Upper lobe of left lung (tissue), 6 donors: ENCODE measurements around the gene NPW. TPM values are rescaled to one million over a fixed set of nuclear protein-coding genes. Genes with fewer than 3 reads are reported as not detected.

Source experiments
- ATAC-seq, 2 donors: fragments of 200-7000 bp; cut with Tn5 transposase; one replicate each; pipeline ENCODE4 v1.9.1; 2022; ENCODE audit warnings: mild to moderate bottlenecking in 2 of 2, moderate library complexity in 2 of 2; ENCODE audit not compliant: low FRiP score in 2 of 2
- DNase-seq, 2 donors: peaks; one replicate each; pipeline ENCODE4 v3.0.0-alpha.2; 2019 to 2020
- H3K27ac ChIP-seq, 4 donors: fragments of 200-600 bp; sonication (generic); one replicate each; pipeline ENCODE4 v1.5.1; 2016 to 2019
- H3K27me3 ChIP-seq, 4 donors: fragments of 200-600 bp; sonication (generic); one replicate each; pipeline ENCODE4 v1.5.1; 2017 to 2019
- H3K36me3 ChIP-seq, 4 donors: fragments of 200-600 bp; sonication (generic); one replicate each; pipeline ENCODE4 v1.5.1; 2016 to 2019
- H3K4me1 ChIP-seq, 4 donors: fragments of 200-600 bp; sonication (generic); one replicate each; pipeline ENCODE4 v1.5.1; 2018 to 2019
- H3K4me3 ChIP-seq, 4 donors: fragments of 200-600 bp; sonication (generic); one replicate each; pipeline ENCODE4 v1.5.1; 2017 to 2019; ENCODE audit warnings: mild to moderate bottlenecking in 2 of 4, moderate library complexity in 1 of 4
- H3K9me3 ChIP-seq, 4 donors: fragments of 200-600 bp; sonication (generic); one replicate each; pipeline ENCODE4 v1.5.1; 2018 to 2019
- EP300 ChIP-seq, 4 donors: sonication (generic); formaldehyde crosslinking; IDR thresholded peaks; one replicate each; pipeline ENCODE4 v1.5.1; 2017; ENCODE audit warnings: antibody characterized with exemption in 4 of 4, control low read depth in 2 of 4
- POLR2A ChIP-seq, 4 donors: fragments of 450-650 bp; IDR thresholded peaks; one replicate each; pipeline ENCODE4 v1.5.1; 2016 to 2017; ENCODE audit warnings: antibody characterized with exemption in 4 of 4, mild to moderate bottlenecking in 2 of 4
- POLR2AphosphoS5 ChIP-seq, 2 donors: sonication (generic); formaldehyde crosslinking; IDR thresholded peaks; one replicate each; pipeline ENCODE4 v1.5.1; 2017; ENCODE audit warnings: antibody characterized with exemption in 2 of 2
- WGBS, 2 donors: methylation state at CpG; one replicate each; pipeline ENCODE4 v1.1.5; 2017 to 2018; 5-methylcytosine and 5-hydroxymethylcytosine counted together
- total RNA-seq, 6 donors: library from RNA; depleted of rRNA in 4 of 6; stranded (reverse); fragments of >200 nt in 4 of 6; gene quantifications; one replicate each; pipeline versions ENCODE4 v1.1.0 to v1.2.1, GENCODE V29; 2016 to 2021
- TF ChIP-seq, protein P1 (sequence below), 6 experiments: fragments of 450-650 bp in 4 of 6; fragments of 200-600 bp in 2 of 6; sonication (generic) in 2 of 6; IDR thresholded peaks; one replicate each; pipeline ENCODE4 v1.5.1; 2016 to 2019; ENCODE audit warnings: antibody characterized with exemption in 6 of 6
- donor health status: DM: no; HTN: no; CAD: no; lungs with moderate emphysema.
- donor health status: DM: no; HTN: yes; CAD: no; lungs with severe emphysema.

NPW gene
- total RNA-seq, 6 donors from 2014 or later, result 0.67 to 0.80 TPM; not detected in 4

DNA sequence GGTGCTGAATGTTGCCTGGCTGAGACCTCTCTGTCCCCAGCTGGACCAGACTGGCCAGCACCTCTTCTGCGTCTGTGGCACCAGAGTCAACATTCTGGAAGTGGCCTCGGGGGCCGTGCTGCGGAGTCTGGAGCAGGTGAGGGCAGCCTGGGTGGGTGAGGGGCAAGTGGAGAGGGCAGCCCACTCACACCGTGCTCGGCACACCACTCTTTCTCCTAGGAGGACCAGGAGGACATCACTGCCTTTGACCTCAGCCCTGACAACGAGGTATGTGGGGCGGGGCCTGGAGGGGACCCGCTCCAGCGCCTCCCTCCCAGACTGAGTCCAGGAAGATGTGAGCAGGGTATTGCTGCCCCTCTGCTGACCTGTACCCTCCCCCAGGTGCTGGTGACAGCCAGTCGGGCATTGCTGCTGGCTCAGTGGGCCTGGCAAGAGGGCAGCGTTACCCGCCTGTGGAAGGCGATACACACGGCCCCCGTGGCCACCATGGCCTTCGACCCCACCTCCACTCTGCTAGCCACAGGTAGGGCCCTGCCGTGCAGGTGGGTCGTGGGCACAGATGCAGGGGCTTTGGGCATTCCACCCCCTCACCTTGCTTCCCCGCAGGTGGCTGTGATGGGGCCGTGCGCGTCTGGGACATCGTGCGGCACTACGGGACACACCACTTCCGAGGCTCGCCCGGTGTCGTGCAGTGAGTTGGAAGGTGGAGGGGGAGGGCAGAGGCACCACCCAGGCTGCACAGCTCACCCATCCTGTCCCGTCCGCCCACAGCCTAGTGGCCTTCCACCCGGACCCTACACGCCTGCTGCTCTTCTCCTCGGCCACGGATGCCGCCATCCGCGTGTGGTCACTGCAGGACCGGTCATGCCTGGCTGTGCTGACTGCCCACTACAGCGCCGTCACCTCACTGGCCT, 45.2 kb upstream of the NPW start:
- DNase-seq (peak in 1 of 2 donors; percentile 79), ATAC-seq (no peak)
- Histone ChIP-seq H3K4me1 (peaks cover 18 to 46% (median 25%) of the 10 kb centered on the region in 4 donors), H3K4me3 (no peak overlapping the region), H3K36me3 (peaks cover 14 to 52% (median 47%) of the 10 kb centered on the region in 4 donors), H3K27me3 (peaks cover 0 to 5% (median 2%) of the 10 kb centered on the region in 4 donors), H3K27ac (no peak overlapping the region), H3K9me3 (no peaks in the 10 kb centered on the region)
- no peak for TF ChIP-seq POLR2A (IDR thresholded peaks at IDR 0.05)
- 96 to 97% methylated on average over 21 to 41 of the region's 42 CpGs for WGBS, 2 donors

DNA sequence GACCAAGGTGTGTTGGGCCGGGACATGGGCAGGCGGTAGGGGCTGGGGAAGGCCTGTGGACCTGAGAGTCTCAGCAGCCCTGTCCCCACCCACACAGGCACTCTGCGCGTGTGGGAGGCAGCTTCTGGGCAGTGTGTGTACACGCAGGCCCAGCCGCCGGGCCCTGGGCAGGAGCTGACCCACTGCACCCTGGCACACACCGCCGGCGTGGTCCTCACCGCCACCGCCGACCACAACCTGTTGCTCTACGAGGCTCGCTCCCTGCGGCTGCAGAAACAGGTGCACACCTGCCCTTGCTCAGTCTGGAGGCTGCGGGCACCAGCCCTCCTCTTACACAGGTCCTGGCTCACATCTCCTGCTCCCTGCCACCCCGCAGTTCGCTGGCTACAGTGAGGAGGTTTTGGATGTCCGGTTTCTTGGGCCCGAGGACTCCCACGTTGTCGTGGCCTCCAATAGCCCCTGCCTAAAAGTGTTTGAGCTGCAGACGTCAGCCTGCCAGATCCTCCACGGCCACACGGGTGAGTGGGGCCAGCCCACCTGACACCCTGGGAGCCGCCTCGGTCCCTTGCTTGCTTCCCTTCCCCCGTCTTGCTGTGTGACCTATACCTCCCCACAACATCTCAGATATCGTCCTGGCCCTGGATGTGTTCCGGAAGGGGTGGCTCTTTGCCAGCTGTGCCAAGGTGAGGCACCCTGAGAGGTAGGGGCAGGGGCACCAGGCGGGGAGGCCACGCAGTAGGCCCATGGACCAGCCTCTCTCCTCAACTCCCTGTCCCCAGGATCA, 44.0 kb upstream of the NPW start:
- Histone ChIP-seq H3K4me3 (no peak overlapping the region), H3K9me3 (no peaks in the 10 kb centered on the region), H3K27me3 (peaks cover 0 to 17% (median 10%) of the 10 kb centered on the region in 4 donors), H3K27ac (no peak overlapping the region), H3K4me1 (peaks cover 18 to 56% (median 30%) of the 10 kb centered on the region in 4 donors), H3K36me3 (peaks cover 14 to 52% (median 47%) of the 10 kb centered on the region in 4 donors)
- 87 to 96% methylated on average over 20 to 31 of the region's 33 CpGs for WGBS, 2 donors
- no peak for ATAC-seq
- TF ChIP-seq EP300 (IDR thresholded peaks at IDR 0.05), result no peak
- no peak for TF ChIP-seq POLR2A (IDR thresholded peaks at IDR 0.05)
- TF ChIP-seq POLR2AphosphoS5 (IDR thresholded peaks at IDR 0.05), result no peak
- TF ChIP-seq, protein P1, sequence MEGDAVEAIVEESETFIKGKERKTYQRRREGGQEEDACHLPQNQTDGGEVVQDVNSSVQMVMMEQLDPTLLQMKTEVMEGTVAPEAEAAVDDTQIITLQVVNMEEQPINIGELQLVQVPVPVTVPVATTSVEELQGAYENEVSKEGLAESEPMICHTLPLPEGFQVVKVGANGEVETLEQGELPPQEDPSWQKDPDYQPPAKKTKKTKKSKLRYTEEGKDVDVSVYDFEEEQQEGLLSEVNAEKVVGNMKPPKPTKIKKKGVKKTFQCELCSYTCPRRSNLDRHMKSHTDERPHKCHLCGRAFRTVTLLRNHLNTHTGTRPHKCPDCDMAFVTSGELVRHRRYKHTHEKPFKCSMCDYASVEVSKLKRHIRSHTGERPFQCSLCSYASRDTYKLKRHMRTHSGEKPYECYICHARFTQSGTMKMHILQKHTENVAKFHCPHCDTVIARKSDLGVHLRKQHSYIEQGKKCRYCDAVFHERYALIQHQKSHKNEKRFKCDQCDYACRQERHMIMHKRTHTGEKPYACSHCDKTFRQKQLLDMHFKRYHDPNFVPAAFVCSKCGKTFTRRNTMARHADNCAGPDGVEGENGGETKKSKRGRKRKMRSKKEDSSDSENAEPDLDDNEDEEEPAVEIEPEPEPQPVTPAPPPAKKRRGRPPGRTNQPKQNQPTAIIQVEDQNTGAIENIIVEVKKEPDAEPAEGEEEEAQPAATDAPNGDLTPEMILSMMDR (IDR thresholded peaks at IDR 0.05), result no peak
- peak in 1 of 2 donors; percentile 83 for DNase-seq

- ATAC-seq (no peak), DNase-seq (no peak)
- H3K27ac ChIP-seq, result no peak overlapping the region
- H3K4me3 ChIP-seq, result no peak overlapping the region
- TF ChIP-seq POLR2AphosphoS5 (IDR thresholded peaks at IDR 0.05), result no peak
- TF ChIP-seq POLR2A (IDR thresholded peaks at IDR 0.05), result no peak
- TF ChIP-seq, protein P1 (IDR thresholded peaks at IDR 0.05), result no peak
- no peak for TF ChIP-seq EP300 (IDR thresholded peaks at IDR 0.05)
- peaks cover 14 to 54% (median 26%) of the 10 kb centered on the region in 4 donors for H3K4me1 ChIP-seq
- 94 to 100% methylated on average over 2 to 8 of the region's 8 CpGs for WGBS, 2 donors
- H3K27me3 ChIP-seq, result peaks cover 0 to 23% (median 10%) of the 10 kb centered on the region in 4 donors
- H3K36me3 ChIP-seq, result peaks cover 14 to 52% (median 47%) of the 10 kb centered on the region in 4 donors
- no peaks in the 10 kb centered on the region for H3K9me3 ChIP-seq
Measured at GRCh38 chr16:1976216-1976520, 43.4 kb upstream of the NPW start.

- no peak for DNase-seq
- Histone ChIP-seq H3K9me3 (no peaks in the 10 kb centered on the region), H3K27ac (no peak overlapping the region), H3K4me1 (peaks cover 12 to 54% (median 24%) of the 10 kb centered on the region in 4 donors), H3K27me3 (peaks cover 0 to 24% (median 10%) of the 10 kb centered on the region in 4 donors), H3K36me3 (peaks cover 14 to 52% (median 47%) of the 10 kb centered on the region in 4 donors), H3K4me3 (no peak overlapping the region)
- TF ChIP-seq, protein P1 (IDR thresholded peaks at IDR 0.05), result no peak
- TF ChIP-seq POLR2A (IDR thresholded peaks at IDR 0.05) (no peak), EP300 (IDR thresholded peaks at IDR 0.05) (no peak), POLR2AphosphoS5 (IDR thresholded peaks at IDR 0.05) (no peak)
- WGBS, 2 donors, result 94 to 99% methylated on average over 14 to 32 of the region's 33 CpGs
- ATAC-seq, result no peak
Measured at GRCh38 chr16:1976951-1977874, 42.4 kb upstream of the NPW start.
